Measurements from ENCODE around the gene GLI3.

Gene GLI3

GRCh38 chr7:42105554-42106358 lies 131.3 kb downstream of the GLI3 start:
- DNase-seq (ENCODE audit: low read depth), result no peak

- DNase-seq (ENCODE audit: low read depth), result no peak
Observed at GRCh38 chr7:42104694-42105093, 132.3 kb downstream of the GLI3 start.

- no peak for DNase-seq (ENCODE audit: low read depth)
Observed at GRCh38 chr7:42104231-42104630, 132.8 kb downstream of the GLI3 start.

- no peak for DNase-seq (ENCODE audit: low read depth)
Observed at GRCh38 chr7:42103456-42103855, 133.6 kb downstream of the GLI3 start.

- no peak for DNase-seq (ENCODE audit: low read depth)
Observed at GRCh38 chr7:42103020-42103419, 134.0 kb downstream of the GLI3 start.

GRCh38 chr7:42102301-42102700 lies 134.7 kb downstream of the GLI3 start:
- DNase-seq (ENCODE audit: low read depth), result no peak

- no peak for DNase-seq (ENCODE audit: low read depth)
Observed at GRCh38 chr7:42100156-42100508, 136.9 kb downstream of the GLI3 start.

- DNase-seq (ENCODE audit: low read depth), result no peak
Observed at GRCh38 chr7:42099470-42100155, 137.4 kb downstream of the GLI3 start.

- DNase-seq (ENCODE audit: low read depth), result no peak
Observed at GRCh38 chr7:42099066-42099465, 137.9 kb downstream of the GLI3 start.

- peak; percentile 64 for DNase-seq (ENCODE audit: low read depth)
Observed at GRCh38 chr7:42097752-42098151, 139.3 kb downstream of the GLI3 start.

- DNase-seq (ENCODE audit: low read depth), result no peak
Observed at GRCh38 chr7:42096681-42097561, 140.1 kb downstream of the GLI3 start.

GRCh38 chr7:42096268-42096667 lies 140.7 kb downstream of the GLI3 start:
- DNase-seq (ENCODE audit: low read depth), result no peak

GRCh38 chr7:42095791-42096190 lies 141.2 kb downstream of the GLI3 start:
- DNase-seq (ENCODE audit: low read depth), result no peak

GRCh38 chr7:42093349-42093905 lies 143.6 kb downstream of the GLI3 start:
- DNase-seq (ENCODE audit: low read depth), result no peak

GRCh38 chr7:42091461-42092291 lies 145.3 kb downstream of the GLI3 start:
- DNase-seq (ENCODE audit: low read depth), result no peak

GRCh38 chr7:42090806-42091205 lies 146.2 kb downstream of the GLI3 start:
- DNase-seq (ENCODE audit: low read depth), result no peak

- DNase-seq (ENCODE audit: low read depth), result no peak
Observed at GRCh38 chr7:42090056-42090455, 147.0 kb downstream of the GLI3 start.

- no peak for DNase-seq (ENCODE audit: low read depth)
Observed at GRCh38 chr7:42087616-42088015, 149.4 kb downstream of the GLI3 start.

- no peak for DNase-seq (ENCODE audit: low read depth)
Observed at GRCh38 chr7:42085531-42085930, 151.5 kb downstream of the GLI3 start.

GRCh38 chr7:42084263-42084662 lies 152.7 kb downstream of the GLI3 start:
- DNase-seq (ENCODE audit: low read depth), result no peak

- no peak for DNase-seq (ENCODE audit: low read depth)
Observed at GRCh38 chr7:42083284-42083683, 153.7 kb downstream of the GLI3 start.
